Epithelial cell of prostate (primary cell): ENCODE measurements around the gene WASF2.
A peak's percentile ranks its signal among the peaks of the same experiment; 100 is the strongest.
"Not testable (repeated sequence)": the region's sequence is repeated elsewhere in the genome, so short reads cannot be mapped to it uniquely, and the experiment has no call there.

Experiments used
- DNase-seq: peaks from one replicate; pipeline ENCODE4 v3.0.0-alpha.2; 2011; ENCODE audit warnings: low read depth, low spot score
- H3K27ac ChIP-seq: fragments of 450-650 bp; 2 replicates; pipeline ENCODE4 v1.5.1; 2017; ENCODE audit warnings: mild to moderate bottlenecking

WASF2 gene, protein sequence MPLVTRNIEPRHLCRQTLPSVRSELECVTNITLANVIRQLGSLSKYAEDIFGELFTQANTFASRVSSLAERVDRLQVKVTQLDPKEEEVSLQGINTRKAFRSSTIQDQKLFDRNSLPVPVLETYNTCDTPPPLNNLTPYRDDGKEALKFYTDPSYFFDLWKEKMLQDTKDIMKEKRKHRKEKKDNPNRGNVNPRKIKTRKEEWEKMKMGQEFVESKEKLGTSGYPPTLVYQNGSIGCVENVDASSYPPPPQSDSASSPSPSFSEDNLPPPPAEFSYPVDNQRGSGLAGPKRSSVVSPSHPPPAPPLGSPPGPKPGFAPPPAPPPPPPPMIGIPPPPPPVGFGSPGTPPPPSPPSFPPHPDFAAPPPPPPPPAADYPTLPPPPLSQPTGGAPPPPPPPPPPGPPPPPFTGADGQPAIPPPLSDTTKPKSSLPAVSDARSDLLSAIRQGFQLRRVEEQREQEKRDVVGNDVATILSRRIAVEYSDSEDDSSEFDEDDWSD

DNA sequence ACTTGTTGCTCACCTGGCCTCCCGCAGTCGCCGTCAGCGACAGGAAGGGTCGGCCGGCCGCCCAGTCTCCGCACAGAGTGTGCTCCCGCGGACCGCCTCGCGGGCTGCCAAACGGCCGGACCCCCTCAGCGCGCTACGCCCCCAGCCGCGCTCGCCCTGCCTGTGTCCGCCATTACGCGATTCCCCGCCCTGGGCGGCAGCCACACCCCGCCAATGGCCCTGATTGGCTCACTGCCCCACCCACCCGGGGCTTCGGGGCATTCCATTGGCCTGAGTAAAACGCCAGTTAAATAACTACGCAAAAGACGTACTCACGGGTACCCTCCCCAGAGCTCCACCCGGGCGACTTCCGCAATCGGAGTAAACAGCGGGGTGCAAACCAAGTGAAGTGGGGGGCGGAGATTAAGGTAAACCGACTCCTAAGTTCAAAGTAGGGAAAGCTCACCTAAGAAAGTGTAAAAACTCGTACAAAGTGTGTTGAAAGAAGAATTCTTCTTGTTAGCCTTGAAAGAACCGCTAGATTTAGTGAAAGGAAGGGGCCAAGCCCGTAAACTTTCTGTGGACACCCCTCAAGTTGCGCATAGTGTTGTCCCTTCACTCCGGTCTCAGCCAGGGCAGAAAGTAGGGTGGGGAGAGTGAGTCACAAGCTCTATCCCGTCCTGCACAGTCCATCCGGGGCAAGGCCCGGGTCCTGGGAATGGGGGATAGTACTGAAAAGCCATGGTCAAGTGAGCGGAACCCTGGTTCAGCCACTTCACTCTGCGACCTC, at the start of gene WASF2:
WASF2 (minus strand) TSS at position 195 of the 769 bp plus-strand sequence. CDS start 61,277 bp downstream, outside the sequence.
- peak; percentile 77 for DNase-seq
- peak within 1 kb of the TSS; percentile 92 for H3K27ac ChIP-seq

DNA sequence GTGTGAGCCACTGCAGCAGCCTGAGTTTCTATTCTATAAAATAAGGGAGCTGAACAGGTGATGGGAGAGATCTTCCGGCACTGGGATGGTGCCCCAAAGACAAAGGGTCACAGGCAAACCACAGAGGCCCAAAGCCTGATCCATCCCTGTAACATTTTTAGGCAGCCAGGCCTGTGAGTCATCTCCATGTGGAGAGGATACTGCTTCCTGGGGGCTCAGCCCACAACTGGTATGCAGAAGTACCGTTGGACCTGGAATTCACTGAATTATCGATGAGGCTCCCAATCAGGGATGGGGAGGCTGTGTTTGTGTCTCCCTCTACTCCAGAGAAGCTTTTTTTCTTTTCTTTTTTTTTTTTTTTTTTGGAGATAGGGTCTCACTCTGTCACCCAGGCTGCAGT, 48.8 kb upstream of the WASF2 start:
- H3K27ac ChIP-seq, result peak overlapping the region; percentile 97
- DNase-seq, result no peak

DNA sequence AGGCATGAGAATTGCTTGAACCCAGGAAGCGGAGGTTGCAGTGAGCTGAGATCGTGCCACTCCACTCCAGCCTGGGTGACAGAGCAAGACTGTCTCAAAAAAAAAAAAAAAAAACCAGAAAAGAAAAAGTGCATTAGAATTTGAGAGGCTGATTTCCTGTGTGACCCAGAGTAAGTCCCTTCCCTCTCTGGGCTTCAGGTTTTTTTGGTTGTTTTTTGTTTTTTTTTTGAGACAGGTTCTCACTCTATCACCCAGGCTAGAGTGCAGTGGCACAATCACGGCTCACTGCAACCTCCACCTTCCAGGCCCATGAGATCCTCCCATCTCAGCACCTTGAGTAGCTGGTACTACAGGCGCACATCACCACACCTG, 48.3 kb upstream of the WASF2 start:
- not testable (repeated sequence) for DNase-seq
- H3K27ac ChIP-seq, result peak overlapping the region; percentile 97

DNA sequence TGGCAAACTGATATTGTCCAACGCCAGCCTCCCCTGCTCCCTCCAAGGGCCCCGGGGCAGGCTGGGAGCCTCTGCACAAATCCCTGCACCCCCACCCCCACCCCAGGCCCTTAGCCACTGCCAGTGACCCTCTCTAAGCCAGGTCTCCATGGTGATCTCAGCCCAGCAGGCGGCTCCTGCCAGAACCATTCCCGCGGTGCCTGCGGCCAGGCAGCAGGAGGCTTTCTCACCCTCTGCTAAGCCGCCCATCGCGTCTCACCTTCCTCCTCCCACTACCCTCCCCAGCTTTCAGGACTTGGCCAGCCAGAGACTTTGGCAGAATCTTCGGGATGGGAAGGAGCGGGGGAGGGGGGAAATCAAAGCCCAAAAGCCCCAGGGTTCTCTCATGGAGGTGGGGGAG, 46.8 kb upstream of the WASF2 start:
- DNase-seq, result no peak

DNA sequence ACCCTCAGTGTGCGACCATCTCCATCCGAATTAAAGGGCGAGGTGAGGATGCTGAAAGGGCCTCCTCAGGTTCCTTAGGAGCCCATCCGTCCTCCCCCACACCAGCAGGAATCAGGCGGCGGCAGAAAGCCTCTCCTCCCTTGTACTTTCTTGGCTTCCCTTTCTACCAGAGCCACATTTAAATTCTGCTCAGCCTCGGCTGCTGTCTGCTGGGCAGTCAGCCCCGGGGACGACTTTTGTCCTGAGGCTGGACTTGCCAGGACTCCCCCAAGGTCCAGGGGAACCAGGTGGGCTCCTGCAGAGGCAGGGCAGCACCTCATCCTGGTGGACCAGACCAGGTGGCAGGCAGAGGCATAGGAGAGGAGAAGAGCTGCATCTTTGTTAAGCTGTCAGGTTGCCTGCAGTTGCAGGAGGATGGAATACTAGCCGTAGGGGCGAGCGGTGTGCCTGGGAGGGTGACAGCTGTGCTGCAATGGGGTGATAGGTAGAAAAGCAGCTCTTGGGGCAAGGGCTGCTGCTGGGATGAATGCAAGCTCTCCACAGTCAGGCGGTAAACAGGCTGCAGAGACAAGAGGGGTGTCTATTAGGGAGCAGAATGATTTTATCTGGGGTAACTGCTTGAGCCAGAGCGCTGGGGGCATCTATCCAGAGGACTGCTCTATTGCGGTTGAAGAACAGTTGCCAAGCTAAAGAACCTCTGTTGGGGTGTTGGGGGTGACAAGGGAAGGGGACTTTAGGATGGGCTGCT, 46.2 kb upstream of the WASF2 start:
- no peak for DNase-seq
- peak overlapping the region; percentile 97 for H3K27ac ChIP-seq

More for the DNA sequence above, 46.8 kb upstream of the WASF2 start:
- peak overlapping the region; percentile 97 for H3K27ac ChIP-seq

DNA sequence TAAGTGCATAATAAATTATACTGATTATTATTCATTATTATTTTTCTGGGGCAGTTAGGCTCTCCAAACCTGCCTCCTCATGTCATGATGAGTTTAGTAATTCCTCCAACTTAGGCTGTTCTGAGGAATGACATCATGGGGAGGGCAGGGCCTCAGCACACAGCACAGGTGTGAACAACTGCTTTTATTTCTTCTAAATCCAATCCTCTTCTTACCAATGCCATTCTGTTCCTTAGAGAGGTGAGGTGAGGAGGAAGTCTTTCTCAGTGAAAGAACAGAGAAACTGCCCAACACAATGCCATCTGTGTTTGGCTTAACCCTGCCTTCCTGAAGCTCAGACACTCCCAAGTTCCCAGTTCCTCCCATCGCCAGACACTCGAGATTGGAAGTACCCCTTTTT, 45.4 kb upstream of the WASF2 start:
- H3K27ac ChIP-seq, result peak overlapping the region; percentile 97
- DNase-seq, result no peak

DNA sequence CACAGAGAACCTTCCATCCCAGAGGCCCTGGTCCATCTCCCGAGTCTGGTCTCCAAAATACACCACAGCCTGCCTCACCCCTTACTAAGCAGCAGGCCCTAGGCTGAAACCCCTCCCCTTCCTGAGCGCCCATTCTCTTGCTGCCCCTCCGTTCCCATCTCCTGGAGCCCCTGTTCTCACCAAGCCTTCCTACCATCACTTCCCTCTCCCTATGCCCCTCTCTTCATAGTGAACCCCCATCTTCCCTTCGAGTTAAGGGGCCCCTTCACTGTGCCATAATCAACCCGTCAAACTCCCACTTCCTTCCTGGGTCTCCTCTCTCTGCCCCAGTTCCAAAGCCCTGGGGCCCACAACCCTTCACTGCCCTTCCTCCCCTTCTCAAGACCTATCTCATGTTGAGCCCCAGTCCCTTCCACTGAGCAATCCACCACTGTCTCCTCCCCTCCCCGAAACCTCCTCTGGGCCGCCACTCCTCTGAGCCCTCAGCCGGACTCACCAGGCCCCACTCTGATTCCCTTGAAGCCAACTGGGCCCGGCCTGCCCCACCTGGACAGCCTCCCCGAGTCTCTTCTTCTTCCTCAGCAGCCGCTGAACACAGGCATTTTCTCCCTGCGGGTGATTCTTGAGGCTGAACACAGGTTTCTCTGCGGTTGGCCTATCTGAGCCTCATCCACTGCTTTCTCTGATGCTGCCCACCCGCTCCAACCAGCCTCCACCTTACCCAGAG, 42.2 kb upstream of the WASF2 start:
- no peak overlapping the region for H3K27ac ChIP-seq
- DNase-seq, result no peak

DNA sequence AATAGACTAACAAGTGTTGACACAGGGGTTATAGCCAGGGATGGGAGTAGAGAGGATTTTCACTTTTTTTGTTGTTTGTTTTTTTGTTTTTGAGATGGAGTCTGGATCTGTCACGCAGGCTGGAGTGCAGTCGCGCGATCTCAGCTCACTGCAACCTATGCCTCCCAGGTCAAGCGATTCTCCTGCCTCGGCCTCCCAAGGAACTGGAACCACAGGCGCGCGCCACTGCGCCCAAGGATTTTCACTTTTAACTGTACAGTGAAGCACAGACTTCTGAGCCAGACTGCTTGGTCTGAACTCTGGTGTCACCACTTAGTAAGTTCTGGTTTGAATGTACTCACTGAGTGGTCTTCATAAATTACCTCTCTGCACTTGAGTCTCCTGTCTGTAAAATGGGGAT, 40.2 kb upstream of the WASF2 start:
- no peak for DNase-seq
- H3K27ac ChIP-seq, result peak overlapping the region; percentile 83

DNA sequence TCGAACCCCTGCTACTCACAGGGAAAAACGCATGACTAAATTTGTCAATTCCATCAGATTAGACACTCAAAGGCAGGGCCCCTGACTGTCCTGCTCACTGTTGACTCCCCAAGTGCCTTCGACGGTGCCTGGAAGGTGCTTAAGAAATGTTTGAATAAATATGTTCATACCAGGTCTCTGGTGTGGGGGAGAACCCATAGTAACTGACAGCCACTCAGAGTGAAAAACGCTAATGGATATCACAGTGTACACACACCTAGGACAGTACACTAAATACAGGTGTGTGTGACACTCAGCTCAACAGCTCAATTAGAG, 39.7 kb upstream of the WASF2 start:
- DNase-seq, result no peak
- peak overlapping the region; percentile 83 for H3K27ac ChIP-seq

DNA sequence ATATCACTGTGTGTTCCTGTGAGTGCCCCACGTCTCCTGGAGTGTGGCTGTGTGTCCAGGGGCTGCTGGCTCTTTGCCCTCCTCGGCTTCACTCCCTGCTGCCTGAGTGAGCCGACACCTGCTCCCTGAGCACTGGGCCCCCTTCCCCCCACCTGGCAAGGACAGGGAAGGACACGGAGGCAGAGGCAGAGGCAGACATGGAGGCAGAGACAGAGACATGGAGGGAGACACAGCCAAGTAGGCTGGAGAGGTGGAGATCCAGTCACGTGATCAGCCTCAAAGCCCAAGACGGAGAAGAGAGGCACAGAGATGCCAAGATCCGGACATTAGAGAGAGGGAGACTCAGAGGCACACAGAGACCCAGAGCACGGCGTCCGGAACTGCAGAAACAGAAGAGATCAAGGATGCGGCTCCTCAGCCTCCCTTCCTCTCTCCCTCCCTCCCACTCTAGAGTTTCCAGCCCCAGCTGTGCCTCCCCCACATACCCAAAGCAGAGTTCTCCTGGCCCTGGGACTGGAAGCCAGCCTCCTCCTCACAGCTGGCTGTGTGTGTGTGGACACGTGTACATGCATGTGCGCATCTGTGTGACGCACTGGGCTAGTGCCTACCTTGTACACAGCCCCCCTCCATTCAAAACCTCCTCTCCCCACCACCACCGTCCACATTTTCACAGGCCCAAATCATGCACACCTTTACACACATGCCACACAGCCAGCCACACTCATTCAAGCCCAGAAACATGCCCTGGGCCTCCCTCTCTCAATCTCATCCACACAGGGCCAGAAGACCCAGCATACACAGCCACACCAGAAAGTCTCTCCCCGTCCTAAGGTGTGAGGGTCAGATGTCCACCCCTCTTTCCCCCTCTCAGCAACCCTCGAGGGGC, 39.1 kb upstream of the WASF2 start:
- H3K27ac ChIP-seq, result peak overlapping the region; percentile 83
- DNase-seq, result no peak

DNA sequence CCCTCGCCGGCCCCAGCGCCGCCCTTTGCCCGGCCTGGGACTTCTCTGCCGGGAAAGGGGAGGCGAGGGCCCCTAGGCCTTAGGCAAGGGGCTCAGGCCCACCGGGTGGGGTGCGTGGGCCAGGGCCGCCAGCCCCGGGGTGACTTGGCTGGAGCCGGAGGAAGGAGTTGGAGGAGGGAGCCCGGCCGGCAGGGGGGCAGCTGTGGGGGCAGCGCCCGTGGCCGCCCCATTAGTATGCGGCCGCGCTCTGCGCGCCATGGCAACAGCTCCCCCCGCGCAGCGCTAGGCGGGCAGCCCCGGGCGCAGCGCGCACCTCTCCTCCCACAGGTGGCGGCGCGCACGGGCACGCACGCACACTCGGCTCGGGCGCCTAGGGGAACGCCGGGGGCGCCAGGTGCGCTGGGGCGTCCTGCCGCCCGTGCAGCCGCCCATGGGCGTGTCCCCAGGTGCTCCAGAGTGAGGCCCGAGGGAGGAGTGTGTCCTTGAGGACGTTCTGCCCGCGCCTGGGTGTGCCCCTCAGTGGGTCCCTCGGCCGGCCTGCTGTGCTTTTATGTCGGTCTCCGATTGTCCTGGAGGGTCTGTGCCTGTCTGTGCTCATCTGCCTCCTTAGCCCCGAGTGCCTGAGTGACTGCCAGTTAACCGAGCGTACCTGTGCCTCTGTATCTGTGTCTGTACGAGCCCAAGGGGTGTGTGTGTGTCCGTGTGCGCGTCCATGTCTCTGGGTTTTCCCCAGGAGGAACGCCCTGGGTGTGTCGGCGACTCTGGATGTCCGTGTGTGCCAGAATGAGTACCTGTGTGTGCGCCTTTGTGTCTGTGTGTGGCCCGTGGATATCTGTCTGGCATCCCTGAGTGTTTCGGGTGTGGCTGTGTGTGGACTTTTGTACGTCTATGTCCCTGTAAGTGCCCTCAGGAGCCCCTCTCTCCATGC, 38.2 kb upstream of the WASF2 start:
- peak overlapping the region; percentile 83 for H3K27ac ChIP-seq
- no peak for DNase-seq

DNA sequence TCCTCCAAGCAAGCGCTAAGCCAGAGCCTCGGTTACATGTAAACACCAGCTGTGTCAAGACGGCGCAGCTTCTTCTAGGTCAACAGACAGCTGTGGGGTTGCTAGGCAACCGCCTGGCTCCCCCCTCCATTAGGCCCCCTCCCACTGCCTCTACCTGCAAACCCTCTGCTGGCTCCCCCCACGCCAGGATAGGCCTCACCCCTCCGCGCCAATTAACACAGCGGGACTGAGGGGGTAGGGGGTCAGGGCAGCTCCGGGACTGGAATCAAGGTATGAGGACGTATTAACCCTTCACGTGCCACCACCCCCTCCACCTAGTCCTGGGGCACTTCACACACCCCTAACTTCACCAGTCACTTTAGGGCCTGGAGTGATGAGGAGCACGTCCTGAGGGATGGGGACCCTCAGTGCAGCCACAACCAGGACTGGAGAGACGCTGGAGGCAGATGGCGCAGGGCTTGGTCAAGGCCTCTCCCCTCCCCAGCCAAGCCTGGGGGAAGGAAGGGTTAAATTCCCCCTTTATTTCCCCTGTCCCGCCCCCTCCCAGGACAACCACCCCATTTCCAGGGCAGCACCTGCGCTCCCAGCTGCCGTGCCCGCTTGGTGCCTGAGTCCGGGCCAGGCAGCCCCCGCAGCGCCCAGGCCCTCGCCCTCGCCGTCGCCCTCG, 37.4 kb upstream of the WASF2 start:
- DNase-seq, result no peak
- peak overlapping the region; percentile 83 for H3K27ac ChIP-seq

DNA sequence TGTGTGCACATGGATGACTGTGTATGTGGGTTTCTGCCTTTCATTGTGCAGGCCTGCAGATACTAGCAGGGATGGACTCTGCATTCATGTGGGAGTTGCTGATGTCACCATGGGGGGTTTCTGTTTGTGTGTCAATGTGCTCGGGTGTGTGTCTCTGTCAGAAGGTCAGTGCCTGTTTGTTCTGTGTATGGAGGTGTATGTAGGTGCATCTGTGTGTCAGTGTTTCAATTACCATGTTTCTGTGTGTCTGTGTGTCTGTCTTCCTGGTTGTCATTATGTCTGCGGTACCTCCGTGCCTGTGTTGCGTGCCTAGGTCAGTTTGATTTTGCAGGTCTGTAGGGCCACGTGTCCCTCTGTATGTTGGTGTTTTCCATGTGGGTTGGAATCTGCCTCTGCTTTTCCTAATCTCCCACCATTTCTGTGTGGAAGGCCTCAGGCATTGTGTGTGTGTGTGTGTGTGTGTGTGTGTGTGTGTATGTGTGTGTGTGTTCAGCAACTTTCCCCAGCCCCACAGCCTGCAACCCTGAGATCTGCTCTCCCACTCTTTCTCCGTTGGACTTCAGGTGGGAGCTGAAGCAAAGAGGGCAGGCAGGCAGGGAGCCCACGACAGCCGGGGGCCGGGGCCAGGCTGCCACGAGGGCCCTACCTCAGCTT, 36.7 kb upstream of the WASF2 start:
- DNase-seq, result no peak
- H3K27ac ChIP-seq, result peak overlapping the region; percentile 83

DNA sequence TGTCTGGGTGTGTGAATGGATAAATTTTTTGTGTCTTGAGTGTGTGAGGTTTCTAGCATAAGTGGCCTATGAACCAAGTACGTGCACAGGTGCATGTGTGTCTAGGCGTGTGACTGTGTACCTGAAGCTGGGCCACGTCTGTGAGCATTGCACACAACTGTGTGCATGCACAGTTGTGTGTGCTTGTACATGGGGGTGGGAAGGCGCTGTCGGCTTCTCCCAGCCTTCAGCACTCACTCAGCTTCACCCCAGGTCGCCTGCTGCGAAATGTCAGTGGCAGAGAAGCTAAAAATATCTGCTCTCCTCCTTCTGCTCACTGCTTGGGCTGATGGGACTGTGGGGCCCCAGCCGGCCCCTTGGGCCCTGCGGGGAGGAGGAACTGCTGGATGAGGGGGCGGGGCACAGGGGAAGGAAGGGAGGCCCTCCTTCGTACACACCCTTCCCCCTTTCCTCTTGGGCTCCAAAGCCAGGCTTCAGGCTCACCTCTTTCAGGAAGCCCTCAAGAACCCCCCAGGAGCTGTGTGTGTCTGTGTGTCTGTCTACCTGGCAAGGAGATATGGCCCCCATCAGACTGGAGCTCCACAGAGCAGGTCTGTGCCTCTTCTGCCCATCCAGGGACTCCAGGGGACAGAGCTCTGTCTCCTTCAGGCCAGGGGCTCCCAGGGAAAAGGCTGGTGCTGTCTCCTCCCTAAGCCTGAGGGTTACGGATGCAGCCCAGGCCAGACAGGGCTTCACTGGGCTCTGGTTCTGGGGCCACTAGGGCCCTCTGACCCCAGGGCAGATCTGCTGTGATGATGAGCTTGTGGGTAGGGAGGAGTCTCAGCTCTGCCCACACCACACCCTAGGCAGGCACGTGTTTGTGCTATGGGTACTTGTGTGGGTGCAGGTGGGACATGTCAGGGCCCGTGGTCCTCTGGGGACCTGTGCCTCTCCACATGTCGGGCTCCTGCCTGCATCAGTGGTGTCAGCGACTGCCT, 35.6 kb upstream of the WASF2 start:
- DNase-seq, result no peak
- peak overlapping the region; percentile 83 for H3K27ac ChIP-seq

DNA sequence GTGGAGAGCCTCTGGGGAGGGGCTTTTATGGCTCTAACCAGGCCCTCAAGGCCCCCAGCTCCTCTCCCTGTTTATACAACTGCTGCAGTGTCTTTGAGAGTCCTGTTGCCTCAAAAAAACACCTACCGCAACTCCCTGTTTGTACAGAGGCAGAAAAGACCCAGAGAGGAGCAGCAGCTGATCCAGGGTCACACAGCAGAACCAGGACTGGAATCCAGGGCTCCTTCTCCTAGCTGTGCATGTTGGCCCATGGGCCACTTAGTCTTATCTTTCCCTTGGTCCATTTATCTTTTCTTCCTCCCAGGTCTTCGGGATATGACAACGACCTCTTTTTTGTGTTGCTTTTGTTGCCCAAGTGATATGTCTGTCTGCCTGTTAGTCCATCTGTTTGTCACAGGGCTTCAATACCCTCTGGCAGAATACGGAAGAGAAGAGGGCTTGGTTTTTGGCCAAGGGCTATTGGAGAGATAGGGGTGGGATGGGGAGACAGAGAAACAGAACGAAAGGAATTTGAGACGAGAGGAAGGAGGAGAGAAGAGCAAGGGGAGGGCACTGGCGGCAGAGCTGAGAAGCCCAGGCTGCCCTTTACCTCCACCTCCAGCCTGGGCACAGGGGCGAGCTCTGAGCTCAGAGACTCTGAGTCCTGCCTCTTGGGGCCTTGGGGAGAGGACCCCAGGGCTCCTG, 33.5 kb upstream of the WASF2 start:
- DNase-seq, result no peak
- peak overlapping the region; percentile 79 for H3K27ac ChIP-seq
